Suprapubic skin (tissue), 4 donors: Measurements from ENCODE around the gene NCAPD3.

ENCODE experiments used
- POLR2A ChIP-seq, 2 donors: fragments of 450-650 bp; IDR thresholded peaks; one replicate each; pipeline ENCODE4 v1.6.1; 2017; ENCODE audit warnings: antibody characterized with exemption in 2 of 2, mild to moderate bottlenecking in 2 of 2, moderate library complexity in 2 of 2
- POLR2AphosphoS5 ChIP-seq, 3 donors: sonication (generic); formaldehyde crosslinking; IDR thresholded peaks; one replicate each; pipeline ENCODE4 v1.6.1; 2017; ENCODE audit warnings: antibody characterized with exemption in 3 of 3
- TF ChIP-seq, protein P1 (sequence below), 2 donors: fragments of 200-600 bp in 1 of 2; fragments of 450-650 bp in 1 of 2; sonication (generic) in 1 of 2; IDR thresholded peaks; one replicate each; pipeline ENCODE4 v1.5.1; 2016 to 2019; ENCODE audit warnings: antibody characterized with exemption in 2 of 2, mild to moderate bottlenecking in 1 of 2, moderate library complexity in 1 of 2

DNA sequence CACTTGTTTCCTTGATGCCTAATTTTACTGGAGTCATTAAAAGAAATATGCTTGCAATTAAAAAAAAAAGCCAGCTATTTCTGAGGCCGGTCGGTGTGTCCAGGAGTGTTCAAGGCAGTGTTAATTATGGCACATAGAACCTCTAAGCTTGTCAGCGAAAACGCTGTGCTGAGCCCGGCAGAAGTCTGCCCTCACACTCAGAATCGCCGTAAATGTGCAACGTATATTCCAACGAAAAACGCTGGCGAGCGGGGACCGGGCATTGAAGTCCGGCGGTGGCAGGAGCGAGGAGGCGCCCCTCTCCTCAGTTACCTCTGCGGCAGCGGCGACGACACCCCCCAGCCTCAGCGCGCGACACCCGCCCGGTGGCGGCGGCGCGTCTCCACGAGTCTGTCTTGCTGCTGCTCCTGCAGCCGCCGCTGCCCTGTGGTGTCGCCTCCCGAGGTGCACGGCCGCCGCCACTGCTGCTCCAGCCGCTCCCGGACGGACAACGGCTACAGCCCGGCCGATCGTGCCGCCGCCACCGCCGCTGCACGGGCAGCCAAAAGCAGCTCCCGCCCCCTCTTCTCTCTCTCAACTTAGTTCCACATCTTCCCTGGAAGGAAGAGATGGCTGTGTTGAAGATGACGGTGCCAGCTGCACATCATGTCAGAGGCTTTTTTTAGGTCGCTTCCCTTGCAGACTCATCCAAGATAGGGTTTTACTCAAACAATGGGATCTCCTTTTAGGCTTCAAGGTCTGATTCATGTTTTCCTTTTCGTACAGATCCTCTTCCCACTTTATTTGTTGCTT lies 98.9 kb downstream of the NCAPD3 start:
- TF ChIP-seq POLR2A (IDR thresholded peaks at IDR 0.05) (no peak), POLR2AphosphoS5 (IDR thresholded peaks at IDR 0.05) (no peak)
- TF ChIP-seq, protein P1, sequence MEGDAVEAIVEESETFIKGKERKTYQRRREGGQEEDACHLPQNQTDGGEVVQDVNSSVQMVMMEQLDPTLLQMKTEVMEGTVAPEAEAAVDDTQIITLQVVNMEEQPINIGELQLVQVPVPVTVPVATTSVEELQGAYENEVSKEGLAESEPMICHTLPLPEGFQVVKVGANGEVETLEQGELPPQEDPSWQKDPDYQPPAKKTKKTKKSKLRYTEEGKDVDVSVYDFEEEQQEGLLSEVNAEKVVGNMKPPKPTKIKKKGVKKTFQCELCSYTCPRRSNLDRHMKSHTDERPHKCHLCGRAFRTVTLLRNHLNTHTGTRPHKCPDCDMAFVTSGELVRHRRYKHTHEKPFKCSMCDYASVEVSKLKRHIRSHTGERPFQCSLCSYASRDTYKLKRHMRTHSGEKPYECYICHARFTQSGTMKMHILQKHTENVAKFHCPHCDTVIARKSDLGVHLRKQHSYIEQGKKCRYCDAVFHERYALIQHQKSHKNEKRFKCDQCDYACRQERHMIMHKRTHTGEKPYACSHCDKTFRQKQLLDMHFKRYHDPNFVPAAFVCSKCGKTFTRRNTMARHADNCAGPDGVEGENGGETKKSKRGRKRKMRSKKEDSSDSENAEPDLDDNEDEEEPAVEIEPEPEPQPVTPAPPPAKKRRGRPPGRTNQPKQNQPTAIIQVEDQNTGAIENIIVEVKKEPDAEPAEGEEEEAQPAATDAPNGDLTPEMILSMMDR (IDR thresholded peaks at IDR 0.05) = no peak
